ENCODE measurements around the gene OR4D5.

Gene OR4D5

DNA sequence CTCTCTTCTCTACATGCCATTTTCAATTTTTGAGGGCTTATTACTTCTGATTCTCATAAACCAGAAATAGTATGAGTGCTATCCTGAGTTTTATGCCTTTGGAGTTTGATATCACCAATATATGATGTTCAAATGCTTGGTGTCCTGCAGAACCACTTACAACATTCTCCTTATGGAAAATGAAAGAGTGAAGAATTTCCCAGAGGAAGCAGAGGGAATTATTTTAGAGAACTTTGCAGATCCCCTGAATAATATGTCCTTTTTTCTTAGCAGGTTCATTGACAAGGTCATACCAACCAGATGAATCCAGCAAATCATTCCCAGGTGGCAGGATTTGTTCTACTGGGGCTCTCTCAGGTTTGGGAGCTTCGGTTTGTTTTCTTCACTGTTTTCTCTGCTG is at the start of gene OR4D5:
OR4D5 (plus strand) TSS at position 301 of the 400 bp plus-strand sequence; CDS start at position 301, 0 bp downstream.
- TF ChIP-seq GATA3 (IDR thresholded peaks at IDR 0.05; ENCODE audit: low read depth, low read length) (no peak), GATA2 (IDR thresholded peaks at IDR 0.05; ENCODE audit: low read depth, low read length) (no peak)

DNA sequence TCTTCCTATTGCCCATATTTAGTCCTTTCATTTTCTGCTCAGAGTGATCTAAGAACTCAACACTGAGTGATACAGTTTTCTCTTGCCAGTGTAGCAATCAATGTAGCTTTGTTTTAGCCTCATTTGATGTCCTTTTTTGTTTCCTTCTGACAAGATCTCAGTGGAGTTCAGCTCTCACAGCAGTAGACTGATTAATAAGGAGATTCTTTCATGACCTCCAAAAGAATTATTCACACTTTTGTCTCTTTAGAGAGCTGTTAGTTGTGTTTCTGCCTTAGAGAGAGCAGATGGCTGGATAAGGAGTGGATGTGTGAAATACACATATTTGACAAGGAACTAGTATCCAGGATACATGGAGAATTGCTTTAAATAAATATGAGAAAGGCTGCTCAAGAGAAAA is 47.4 kb upstream of the OR4D5 start:
- no peak for TF ChIP-seq GATA2 (IDR thresholded peaks at IDR 0.05; ENCODE audit: low read depth, low read length)
- TF ChIP-seq GATA3 (IDR thresholded peaks at IDR 0.05; ENCODE audit: low read depth, low read length) = no peak

- no peak for TF ChIP-seq GATA2 (IDR thresholded peaks at IDR 0.05; ENCODE audit: low read depth, low read length)
- TF ChIP-seq GATA3 (IDR thresholded peaks at IDR 0.05; ENCODE audit: low read depth, low read length) = no peak
These were observed 39.6 kb upstream of the OR4D5 start for GRCh38 chr11:123899792-123900191.

DNA sequence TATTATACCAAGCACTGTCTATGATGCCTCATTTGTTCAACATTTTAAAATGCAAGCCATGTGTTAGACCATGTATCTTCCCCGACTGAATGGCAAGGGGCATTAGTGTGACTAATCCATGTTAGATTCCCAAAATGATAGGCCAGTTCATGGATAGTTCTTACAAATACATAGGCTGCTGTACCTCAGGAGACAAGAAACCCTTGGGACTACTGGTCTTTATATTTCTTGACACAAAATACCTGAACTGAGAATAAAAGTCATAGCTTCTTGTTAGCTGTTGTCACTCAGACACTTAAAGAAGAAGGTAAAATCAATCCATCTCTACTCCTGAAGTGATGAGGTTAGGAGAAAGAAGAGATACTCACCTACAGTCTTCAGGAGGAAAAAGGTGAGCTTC is 37.5 kb upstream of the OR4D5 start, which contains the start of gene OR8D4:
OR8D4 (plus strand) TSS at position 301 of the 400 bp plus-strand sequence. CDS start 4,265 bp downstream, outside the sequence.
- TF ChIP-seq GATA2 (IDR thresholded peaks at IDR 0.05; ENCODE audit: low read depth, low read length) = no peak
- no peak for TF ChIP-seq GATA3 (IDR thresholded peaks at IDR 0.05; ENCODE audit: low read depth, low read length)

DNA sequence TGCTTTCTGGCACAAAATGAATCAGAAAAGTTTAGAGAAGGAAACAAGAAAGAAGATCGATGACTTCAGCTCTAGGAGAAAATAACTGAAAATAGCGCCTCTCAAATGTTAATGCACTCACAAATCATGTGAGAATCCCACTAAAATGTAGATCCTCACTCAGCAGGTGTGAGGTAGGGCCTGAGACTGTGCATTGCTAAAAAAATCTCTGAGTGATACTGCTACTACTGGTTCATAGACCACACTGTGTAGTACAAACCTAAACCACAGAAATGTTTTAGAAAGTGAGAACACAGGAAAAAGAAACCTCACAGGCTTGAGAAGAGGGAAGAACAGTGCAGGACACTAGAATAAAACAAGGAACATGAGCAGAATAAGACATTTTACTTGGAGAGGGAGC is 35.5 kb upstream of the OR4D5 start:
- TF ChIP-seq GATA3 (IDR thresholded peaks at IDR 0.05; ENCODE audit: low read depth, low read length) = no peak
- TF ChIP-seq GATA2 (IDR thresholded peaks at IDR 0.05; ENCODE audit: low read depth, low read length) = no peak

- no peak for TF ChIP-seq GATA3 (IDR thresholded peaks at IDR 0.05; ENCODE audit: low read depth, low read length)
- TF ChIP-seq GATA2 (IDR thresholded peaks at IDR 0.05; ENCODE audit: low read depth, low read length) = no peak
These were observed 34.5 kb upstream of the OR4D5 start for GRCh38 chr11:123904932-123905331.

DNA sequence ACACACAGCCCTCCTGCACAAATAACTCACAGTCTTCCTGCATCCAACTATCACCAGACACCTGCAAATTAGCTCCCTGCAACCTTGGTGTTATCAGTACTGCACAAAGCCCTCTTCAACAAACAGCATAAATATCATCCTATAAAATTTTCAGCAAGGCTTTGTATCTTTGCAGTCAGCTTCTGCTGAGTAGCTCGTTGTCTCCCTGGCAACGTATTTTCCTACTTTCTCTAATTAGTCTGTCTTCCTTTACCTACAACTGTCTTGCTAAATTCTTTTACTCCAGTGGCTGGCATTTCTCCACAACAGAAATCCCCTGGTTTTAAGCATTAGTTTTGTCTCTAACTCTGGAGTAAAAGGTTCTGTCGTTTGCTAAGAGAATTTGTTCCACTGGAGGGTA is 33.6 kb upstream of the OR4D5 start:
- TF ChIP-seq GATA3 (IDR thresholded peaks at IDR 0.05; ENCODE audit: low read depth, low read length) = no peak
- no peak for TF ChIP-seq GATA2 (IDR thresholded peaks at IDR 0.05; ENCODE audit: low read depth, low read length)

DNA sequence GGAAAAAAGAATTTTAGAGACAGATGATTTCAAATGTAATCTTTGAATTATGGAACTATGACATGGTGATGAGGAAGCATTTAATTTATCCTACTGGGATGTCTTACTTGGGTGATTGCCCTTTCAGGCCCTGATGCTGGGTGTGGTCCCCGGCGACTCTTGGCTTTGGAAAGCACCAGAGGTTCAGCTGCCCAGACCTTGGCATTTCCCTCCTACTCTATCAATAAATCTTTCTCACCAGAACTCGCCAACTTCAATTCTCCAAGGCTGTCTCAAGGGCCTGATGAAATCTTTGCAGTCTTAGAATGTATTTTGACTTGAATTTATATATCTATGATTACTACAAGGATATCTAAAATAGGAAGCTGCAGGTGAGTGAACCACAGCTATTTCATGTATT is 18.5 kb upstream of the OR4D5 start:
- no peak for TF ChIP-seq GATA2 (IDR thresholded peaks at IDR 0.05; ENCODE audit: low read depth, low read length)
- no peak for TF ChIP-seq GATA3 (IDR thresholded peaks at IDR 0.05; ENCODE audit: low read depth, low read length)

- TF ChIP-seq GATA2 (IDR thresholded peaks at IDR 0.05; ENCODE audit: low read depth, low read length) (no peak), GATA3 (IDR thresholded peaks at IDR 0.05; ENCODE audit: low read depth, low read length) (no peak)
These were observed 15.4 kb upstream of the OR4D5 start for GRCh38 chr11:123924027-123924426.

- TF ChIP-seq GATA2 (IDR thresholded peaks at IDR 0.05; ENCODE audit: low read depth, low read length) (no peak), GATA3 (IDR thresholded peaks at IDR 0.05; ENCODE audit: low read depth, low read length) (no peak)
These were observed 3.0 kb downstream of the OR4D5 start for GRCh38 chr11:123942413-123942812.

DNA sequence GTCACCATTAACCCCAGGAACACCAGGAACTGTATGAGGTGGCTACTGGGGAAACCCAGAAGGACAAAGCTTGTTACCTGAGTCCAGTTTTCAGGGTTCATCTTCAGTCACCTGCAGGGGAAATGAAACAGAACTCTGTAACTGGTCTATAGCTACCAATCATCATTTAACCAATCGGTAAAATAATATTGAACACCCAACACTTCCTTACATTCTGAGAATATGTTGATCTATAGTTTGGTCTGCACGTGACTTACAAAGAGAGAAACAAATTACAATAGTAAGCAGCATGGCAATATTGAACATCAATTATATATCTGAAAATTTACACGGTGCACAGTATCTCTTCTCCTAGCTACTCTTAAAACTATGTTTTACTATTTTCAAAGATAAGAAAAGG is 4.3 kb downstream of the OR4D5 start, which contains the start of gene OR6T1:
OR6T1 (minus strand) TSS at position 101 of the 400 bp plus-strand sequence; CDS start at position 101, 0 bp downstream.
- TF ChIP-seq GATA2 (IDR thresholded peaks at IDR 0.05; ENCODE audit: low read depth, low read length) (no peak), GATA3 (IDR thresholded peaks at IDR 0.05; ENCODE audit: low read depth, low read length) (no peak)

GRCh38 chr11:123945132-123945531 is 5.7 kb downstream of the OR4D5 start:
- TF ChIP-seq GATA3 (IDR thresholded peaks at IDR 0.05; ENCODE audit: low read depth, low read length) = no peak
- no peak for TF ChIP-seq GATA2 (IDR thresholded peaks at IDR 0.05; ENCODE audit: low read depth, low read length)

DNA sequence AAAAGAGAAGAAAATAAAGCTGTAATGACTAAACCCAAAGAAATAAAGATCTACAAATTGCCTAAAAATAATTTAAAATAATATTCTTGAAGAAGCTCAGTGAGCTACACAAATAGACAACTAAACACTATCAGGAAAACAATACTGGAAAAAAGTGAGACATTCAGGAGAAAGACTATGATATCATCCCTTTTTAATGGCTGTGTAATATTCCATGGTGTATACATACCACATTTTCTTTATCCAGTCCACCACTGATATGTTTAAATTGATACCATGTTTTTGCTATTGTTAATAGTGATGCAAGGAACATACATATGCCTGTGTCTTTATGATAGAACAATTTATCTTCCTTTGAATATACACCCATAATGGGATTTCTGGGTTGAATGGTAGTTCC is 17.3 kb downstream of the OR4D5 start:
- TF ChIP-seq GATA3 (IDR thresholded peaks at IDR 0.05; ENCODE audit: low read depth, low read length) (no peak), GATA2 (IDR thresholded peaks at IDR 0.05; ENCODE audit: low read depth, low read length) (no peak)

DNA sequence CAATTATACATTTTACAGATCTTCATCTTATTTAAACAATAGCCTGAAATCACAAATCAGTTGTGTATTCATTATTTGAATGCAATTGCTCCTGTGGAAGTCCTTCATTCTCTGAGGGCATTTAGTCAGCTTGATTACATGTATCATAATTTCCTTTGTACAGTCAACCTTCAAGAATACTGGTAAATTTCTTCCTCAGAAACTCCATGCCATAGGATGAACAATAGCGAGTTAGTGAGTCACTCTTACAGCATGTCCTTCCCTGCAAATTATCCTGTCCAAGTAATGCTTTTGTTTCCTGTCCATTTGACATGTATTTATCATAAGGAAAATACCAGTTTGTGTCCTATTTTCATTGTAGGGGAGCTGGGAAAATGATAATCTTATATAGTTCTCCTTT is 34.4 kb downstream of the OR4D5 start:
- no peak for TF ChIP-seq GATA2 (IDR thresholded peaks at IDR 0.05; ENCODE audit: low read depth, low read length)
- TF ChIP-seq GATA3 (IDR thresholded peaks at IDR 0.05; ENCODE audit: low read depth, low read length) = no peak

- TF ChIP-seq GATA2 (IDR thresholded peaks at IDR 0.05; ENCODE audit: low read depth, low read length) = no peak
- TF ChIP-seq GATA3 (IDR thresholded peaks at IDR 0.05; ENCODE audit: low read depth, low read length) = no peak
These were observed 37.5 kb downstream of the OR4D5 start for GRCh38 chr11:123976770-123977560.
